ENCODE data around the gene SPOCK2. TPM values are rescaled to one million over a fixed set of nuclear protein-coding genes. Genes with fewer than 3 reads are reported as not detected.

The SPOCK2 gene
- total and polyA plus RNA-seq, 10 of the 15 experiments (the other 5 are each of a cell fraction or from before 2014, with no cell fraction given): 0.02 to 1.5 (median 0.58) TPM

DNA sequence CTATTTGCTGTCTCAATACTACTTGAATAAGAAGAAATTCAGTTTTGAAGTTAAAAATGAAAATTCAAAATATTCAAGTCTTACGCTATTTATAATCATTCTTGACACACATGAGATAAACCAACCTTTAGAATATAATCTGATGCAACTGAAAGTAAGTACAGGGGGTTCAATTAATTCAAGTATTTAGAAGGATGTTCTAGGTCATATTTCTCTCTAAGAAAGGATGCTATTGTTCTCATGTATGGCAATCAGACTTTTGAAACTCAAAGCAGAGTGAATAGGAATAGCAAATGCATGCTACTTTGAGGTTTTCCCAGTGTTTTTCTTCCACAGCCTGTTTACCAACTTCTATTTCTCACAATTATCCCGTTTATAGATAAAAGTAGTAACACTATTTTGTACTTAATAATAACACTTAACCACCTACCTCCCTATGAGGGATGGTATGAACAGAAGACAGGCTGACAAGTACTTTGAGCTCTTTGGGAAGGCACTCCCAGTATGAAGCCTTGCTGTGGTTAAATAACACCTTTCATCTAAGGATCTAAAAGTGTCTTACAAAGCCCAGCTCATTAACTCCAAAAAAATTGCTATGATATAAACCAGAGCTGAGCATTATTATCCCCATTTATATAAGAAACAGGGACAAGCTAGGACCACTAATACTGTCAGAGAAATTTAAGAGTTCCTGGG is 18.0 kb upstream of the SPOCK2 start:
- SMC1A ChIA-PET (ENCODE audit: uncharacterized antibody, unreplicated experiment): interaction anchor here (0.5 to 1.4 kb wide), 5 partner anchors 20 to 142 kb away, joined by 3 to 4 read pairs (median 3); no protein-coding TSS in a partner anchor

DNA sequence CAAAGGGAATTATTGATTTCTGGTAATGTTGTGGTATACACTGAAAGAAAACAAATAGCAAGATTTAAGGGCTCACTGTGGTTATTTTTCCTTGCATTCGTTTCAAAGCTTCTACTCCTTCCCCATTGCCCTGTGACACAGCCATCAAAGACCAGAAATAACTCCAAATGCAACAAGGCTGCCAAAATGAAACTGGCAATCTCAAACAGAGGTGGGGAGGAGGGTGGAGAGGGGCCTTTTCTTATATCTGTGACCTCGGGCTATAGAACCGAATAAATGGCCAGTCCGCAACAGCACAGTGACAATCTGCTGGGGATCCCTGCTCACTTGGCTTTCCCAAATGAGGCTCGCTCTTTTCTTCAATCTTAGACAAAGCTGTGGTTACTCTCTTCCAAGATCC is 17.4 kb upstream of the SPOCK2 start:
- BruUV-seq (replicated peaks): no TSS peak
- H3K9ac ChIP-seq (ENCODE audit: control insufficient read depth, insufficient read depth, low read length): no peak overlapping the region
- TF ChIP-seq ZZZ3 (IDR thresholded peaks at IDR 0.05; ENCODE audit: control insufficient read depth, insufficient read length, low read depth) (no peak), HDGF (IDR thresholded peaks at IDR 0.05) (no peak), NR2C1 (IDR thresholded peaks at IDR 0.05) (no peak), JUND (IDR thresholded peaks at IDR 0.05; ENCODE audit: low read depth, low read length) (no peak)
- TF ChIP-seq, protein P1, sequence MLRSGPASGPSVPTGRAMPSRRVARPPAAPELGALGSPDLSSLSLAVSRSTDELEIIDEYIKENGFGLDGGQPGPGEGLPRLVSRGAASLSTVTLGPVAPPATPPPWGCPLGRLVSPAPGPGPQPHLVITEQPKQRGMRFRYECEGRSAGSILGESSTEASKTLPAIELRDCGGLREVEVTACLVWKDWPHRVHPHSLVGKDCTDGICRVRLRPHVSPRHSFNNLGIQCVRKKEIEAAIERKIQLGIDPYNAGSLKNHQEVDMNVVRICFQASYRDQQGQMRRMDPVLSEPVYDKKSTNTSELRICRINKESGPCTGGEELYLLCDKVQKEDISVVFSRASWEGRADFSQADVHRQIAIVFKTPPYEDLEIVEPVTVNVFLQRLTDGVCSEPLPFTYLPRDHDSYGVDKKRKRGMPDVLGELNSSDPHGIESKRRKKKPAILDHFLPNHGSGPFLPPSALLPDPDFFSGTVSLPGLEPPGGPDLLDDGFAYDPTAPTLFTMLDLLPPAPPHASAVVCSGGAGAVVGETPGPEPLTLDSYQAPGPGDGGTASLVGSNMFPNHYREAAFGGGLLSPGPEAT (IDR thresholded peaks at IDR 0.05; ENCODE audit: low read depth): no peak
- FAIRE-seq: no peak
- peaks cover 5% of the 10 kb centered on the region; the same call in 1 of the 2 replicates for H3K4me1 ChIP-seq (ENCODE audit: control insufficient read depth, insufficient read depth, low read length)
- ChIA-PET RAD21 (ENCODE audit: unreplicated experiment) (no interaction called here), POLR2A (no interaction called here), SMC1A (ENCODE audit: uncharacterized antibody, unreplicated experiment) (interaction anchor here (0.8 kb wide), 1 partner anchor 57 kb away, joined by 3 read pairs; no protein-coding TSS in a partner anchor), CTCF (interaction anchor here (1.0 to 1.2 kb wide), 2 partner anchors 20 to 57 kb away, joined by 3 read pairs; no protein-coding TSS in a partner anchor)
- no peaks in the 10 kb centered on the region for H4K20me1 ChIP-seq (ENCODE audit: control insufficient read depth, insufficient read depth)
- ATAC-seq: no peak
- H3K79me2 ChIP-seq (ENCODE audit: control insufficient read depth, insufficient read depth, low read length): no peaks in the 10 kb centered on the region
- no peaks in the 10 kb centered on the region for H3K9me3 ChIP-seq (replicated peaks; ENCODE audit: control insufficient read depth, insufficient read depth, low read length)
- H2AFZ ChIP-seq (ENCODE audit: control insufficient read depth, low read depth, low read length): no peak overlapping the region
- H3K36me3 ChIP-seq (ENCODE audit: control insufficient read depth in 2 of 2, insufficient read depth in 2 of 2, low read length in 1 of 2): peaks cover 0 to 22% of the 10 kb centered on the region in 2 experiments; a peak in 3 of 4 replicates
- intact Hi-C loops (cut with micrococcal nuclease; ENCODE audit: unreplicated experiment) (no loop called here), in situ Hi-C loops (cut with MboI) (no loop called here)
- 85% methylated on average over 5 of the region's 5 CpGs for WGBS (ENCODE audit: insufficient coverage, insufficient replicate concordance, low lambda C conversion rate, missing lambda C conversion rate)
- no peak overlapping the region for H3K4me2 ChIP-seq (ENCODE audit: control insufficient read depth, insufficient read depth)
- H3K27me3 ChIP-seq (replicated peaks in 1 of 2; ENCODE audit: control insufficient read depth in 2 of 2, insufficient read depth in 2 of 2, low read length in 1 of 2): no peaks in the 10 kb centered on the region
- DNase-seq (ENCODE audit: low read depth, low spot score): no peak
- H3K27ac ChIP-seq (ENCODE audit: control insufficient read depth, insufficient read depth): no peak overlapping the region
- no peak overlapping the region for H3K4me3 ChIP-seq

More for the DNA sequence above, 18.0 kb upstream of the SPOCK2 start:
- in situ Hi-C loops (cut with MboI): no loop called here
- ATAC-seq (no peak), FAIRE-seq (no peak), DNase-seq (ENCODE audit: low read depth, low spot score) (no peak)
- Histone ChIP-seq H3K9me3 (replicated peaks; ENCODE audit: control insufficient read depth, insufficient read depth, low read length) (no peaks in the 10 kb centered on the region), H3K4me1 (ENCODE audit: control insufficient read depth, insufficient read depth, low read length) (peaks cover 5% of the 10 kb centered on the region; the same call in 1 of the 2 replicates), H3K4me3 (no peak overlapping the region), H4K20me1 (ENCODE audit: control insufficient read depth, insufficient read depth) (no peaks in the 10 kb centered on the region), H3K36me3 (ENCODE audit: control insufficient read depth in 2 of 2, insufficient read depth in 2 of 2, low read length in 1 of 2) (peaks cover 0 to 20% of the 10 kb centered on the region in 2 experiments; a peak in 3 of 4 replicates), H2AFZ (ENCODE audit: control insufficient read depth, low read depth, low read length) (no peak overlapping the region), H3K27ac (ENCODE audit: control insufficient read depth, insufficient read depth) (no peak overlapping the region), H3K79me2 (ENCODE audit: control insufficient read depth, insufficient read depth, low read length) (no peaks in the 10 kb centered on the region), H3K27me3 (replicated peaks in 1 of 2; ENCODE audit: control insufficient read depth in 2 of 2, insufficient read depth in 2 of 2, low read length in 1 of 2) (no peaks in the 10 kb centered on the region), H3K4me2 (ENCODE audit: control insufficient read depth, insufficient read depth) (no peak overlapping the region), H3K9ac (ENCODE audit: control insufficient read depth, insufficient read depth, low read length) (no peak overlapping the region)
- RAD21 ChIA-PET (ENCODE audit: unreplicated experiment): interaction anchor here (1.2 kb wide), 1 partner anchor 58 kb away, joined by 3 read pairs; no protein-coding TSS in a partner anchor
- intact Hi-C loops (cut with micrococcal nuclease; ENCODE audit: unreplicated experiment): no loop called here
- POLR2A ChIA-PET: no interaction called here
- TF ChIP-seq NRF1 (conservative IDR thresholded peaks at IDR 0.05; ENCODE audit: low read depth, low read length): no peak
- BruUV-seq (replicated peaks): no TSS peak
- 92% methylated on average over 2 of the region's 2 CpGs for WGBS (ENCODE audit: insufficient coverage, insufficient replicate concordance, low lambda C conversion rate, missing lambda C conversion rate)
- CTCF ChIA-PET: interaction anchor here (1.0 to 1.2 kb wide), 2 partner anchors 20 to 58 kb away, joined by 3 read pairs; no protein-coding TSS in a partner anchor

Data from GM12878 (cell line).